ENCODE results near the gene TMEM128.

DNA sequence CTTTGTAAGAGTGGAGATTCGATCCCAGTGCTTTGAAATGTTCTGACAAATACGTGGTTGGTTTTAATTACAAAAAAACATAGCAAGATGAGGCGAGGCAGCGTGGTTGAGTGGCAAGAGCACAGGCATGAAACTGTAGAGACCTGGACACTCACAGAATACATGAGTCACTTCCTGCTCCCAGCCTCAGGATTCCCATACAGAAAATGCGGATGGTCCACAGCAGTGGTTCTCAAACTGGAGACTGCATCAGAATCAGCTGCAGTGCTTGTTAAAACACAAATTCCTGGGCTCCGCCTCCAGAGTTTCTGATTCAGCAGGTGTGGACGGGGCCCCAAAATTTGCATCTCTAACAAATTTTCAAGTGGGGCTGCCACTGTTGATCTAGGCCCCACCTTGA is 31.4 kb downstream of the TMEM128 start:
- TF ChIP-seq POLR2AphosphoS5 (IDR thresholded peaks at IDR 0.05; ENCODE audit: low read depth, low read length) (no peak), POLR2A (IDR thresholded peaks at IDR 0.05; ENCODE audit: low read depth, low read length) (no peak)

Measured in GM12892 (cell line).